Panc1 (cell line): ENCODE data around the gene FAM43A. TPM values are rescaled to one million over a fixed set of nuclear protein-coding genes. Genes with fewer than 3 reads are reported as not detected.

Source experiments
- ATAC-seq: fragments of 200-7000 bp; cut with Tn5 transposase; 2 replicates; pipeline ENCODE4 v1.9.1; 2020; ENCODE audit warnings: mild to moderate bottlenecking, moderate library complexity
- BruUV-seq: library from RNA; stranded (reverse); fragments of 400-500 nt; replicated peaks from 2 replicates; lab custom pipeline; 2021; lab: Mats Ljungman, UMichigan
- CTCF ChIA-PET: fragments of 300-600 bp; sonication (Branson Sonifier 250); formaldehyde crosslinking; loops from one replicate; lab custom pipeline; 2022; ENCODE audit warnings: antibody characterized with exemption; lab: Charles Lee
- POLR2A ChIA-PET: fragments of 300-600 bp; sonication (Branson Sonifier 250); formaldehyde crosslinking; loops from one replicate; lab custom pipeline; 2022; ENCODE audit warnings: antibody characterized with exemption; lab: Charles Lee
- DNase-seq: peaks from one replicate; pipeline ENCODE4 v3.0.0-alpha.2; 2010; ENCODE audit warnings: low read depth, low spot score
- H3K27ac ChIP-seq: 2 replicates; pipeline ENCODE4 v1.5.1; 2011; ENCODE audit warnings: mild to moderate bottlenecking, low read length, inconsistent platforms
- H3K27me3 ChIP-seq: fragments of 200-500 bp; sonication (Bioruptor generic); 2 replicates; pipeline ENCODE4 v1.6.0; 2014; ENCODE audit warnings: low read length, inconsistent platforms; ENCODE audit not compliant: control insufficient read depth, insufficient read depth
- H3K36me3 ChIP-seq: fragments of 200-500 bp; sonication (Bioruptor generic); 2 replicates; pipeline ENCODE4 v1.5.1; 2014; ENCODE audit warnings: inconsistent platforms, mild to moderate bottlenecking, low read length, moderate library complexity; ENCODE audit not compliant: control insufficient read depth, insufficient read depth
- H3K4me1 ChIP-seq: 2 replicates; pipeline ENCODE4 v1.5.1; 2011; ENCODE audit warnings: inconsistent platforms, mild to moderate bottlenecking, low read length, moderate library complexity; ENCODE audit not compliant: control insufficient read depth, insufficient read depth
- H3K4me3 ChIP-seq, 2 experiments: 2 replicates each; pipeline ENCODE4 v1.5.1; 2011 to 2012; ENCODE audit warnings: low read depth in 2 of 2, low read length in 2 of 2, mild to moderate bottlenecking in 2 of 2, inconsistent platforms in 1 of 2, moderate library complexity in 1 of 2
- H3K9me3 ChIP-seq: fragments of 200-500 bp; sonication (Bioruptor generic); 2 replicates; pipeline ENCODE4 v1.5.1; 2014; ENCODE audit warnings: low read depth, mild to moderate bottlenecking, inconsistent platforms, low read length, moderate library complexity; ENCODE audit not compliant: control insufficient read depth, insufficient read depth
- CTCF ChIP-seq: fragments of 450-650 bp; IDR thresholded peaks from 2 replicates; pipeline ENCODE4 v1.5.1; 2017; ENCODE audit warnings: mild to moderate bottlenecking
- POLR2AphosphoS5 ChIP-seq: IDR thresholded peaks from 2 replicates; pipeline ENCODE4 v1.6.1; 2012; ENCODE audit warnings: mild to moderate bottlenecking, low read depth, low read length, moderate library complexity
- REST ChIP-seq, 2 experiments: IDR thresholded peaks; 2 replicates each; pipeline ENCODE4 v1.6.1; 2011 to 2012; ENCODE audit warnings: low read depth in 2 of 2, control low read depth in 1 of 2, low read length in 1 of 2, mild to moderate bottlenecking in 1 of 2, moderate library complexity in 1 of 2; ENCODE audit not compliant: insufficient read depth in 1 of 2
- SIN3A ChIP-seq: IDR thresholded peaks from 2 replicates; pipeline ENCODE4 v1.6.1; 2012; ENCODE audit warnings: low read depth, mild to moderate bottlenecking, low read length, moderate library complexity, borderline replicate concordance; ENCODE audit not compliant: insufficient read depth
- TCF7L2 ChIP-seq: IDR thresholded peaks from 2 replicates; pipeline ENCODE4 v1.6.1; 2011; ENCODE audit warnings: mild to moderate bottlenecking, low read depth, low read length, inconsistent platforms
- in situ Hi-C: cut with HindIII; loops from 2 replicates; pipeline ENCODE4 v1.10.0; 2016; ENCODE audit warnings: low sequenced_read_pairs, low pct_unique_long_range_greater_than_20kb
- intact Hi-C: fragments of 100-400 bp; cut with micrococcal nuclease; formaldehyde crosslinking; loops from one replicate; pipeline ENCODE4 v1.10.0; 2022; ENCODE audit not compliant: unreplicated experiment
- total RNA-seq: library from RNA; stranded (reverse); gene quantifications from one replicate; pipeline ENCODE4 v1.2.1, GENCODE V29; 2021; ENCODE audit not compliant: unreplicated experiment

Gene FAM43A
- total RNA-seq, 1 experiment from 2014 or later = 51.4 TPM

- ChIA-PET CTCF (no interaction called here), POLR2A (no interaction called here)
- ATAC-seq (no peak), DNase-seq (no peak)
- Histone ChIP-seq H3K27ac (no peak overlapping the region), H3K9me3 (no peaks in the 10 kb centered on the region), H3K4me3 (no peak overlapping the region), H3K4me1 (no peaks in the 10 kb centered on the region), H3K27me3 (no peaks in the 10 kb centered on the region), H3K36me3 (peaks cover 42% of the 10 kb centered on the region)
- intact Hi-C loops = no loop called here
- no peak for TF ChIP-seq REST (IDR thresholded peaks at IDR 0.05; ENCODE audit: insufficient read depth in 1 of 2, low read depth in 2 of 2, low read length in 1 of 2)
- TF ChIP-seq POLR2AphosphoS5 = no peak
- in situ Hi-C loops = no loop called here
- BruUV-seq = no TSS peak
Measured at GRCh38 chr3:194659778-194660177, 25.9 kb upstream of the FAM43A start.

GRCh38 chr3:194661374-194661773 is 24.3 kb upstream of the FAM43A start:
- Histone ChIP-seq H3K27ac (no peak overlapping the region), H3K27me3 (no peaks in the 10 kb centered on the region), H3K9me3 (no peaks in the 10 kb centered on the region), H3K4me3 (no peak overlapping the region), H3K36me3 (peaks cover 51% of the 10 kb centered on the region), H3K4me1 (no peaks in the 10 kb centered on the region)
- ATAC-seq (no peak), DNase-seq (no peak)
- intact Hi-C loops = no loop called here
- no TSS peak for BruUV-seq
- ChIA-PET POLR2A (no interaction called here), CTCF (no interaction called here)
- no peak for TF ChIP-seq TCF7L2
- no peak for TF ChIP-seq POLR2AphosphoS5
- no peak for TF ChIP-seq REST (IDR thresholded peaks at IDR 0.05; ENCODE audit: insufficient read depth in 1 of 2, low read depth in 2 of 2, low read length in 1 of 2)
- no peak for TF ChIP-seq SIN3A
- TF ChIP-seq CTCF = no peak
- in situ Hi-C loops = no loop called here
